Stimulated activated CD8-positive, alpha-beta memory T cell treated with anti-CD3 and anti-CD28 coated beads, Interleukin-4, amount 100 ng/mL, for 48 hours (primary cell): ENCODE results near the gene BCAS3.
"Not testable (repeated sequence)": the region's sequence is repeated elsewhere in the genome, so short reads cannot be mapped to it uniquely, and the experiment has no call there.

Source experiments
- DNase-seq: peaks from one replicate; pipeline ENCODE4 v3.0.0-alpha.2; 2020

BCAS3 gene

GRCh38 chr17:61420745-61421398 is 743.2 kb downstream of the BCAS3 start:
- no peak for DNase-seq

- no peak for DNase-seq
Measured at GRCh38 chr17:61421460-61421859, 743.8 kb downstream of the BCAS3 start.

GRCh38 chr17:61422116-61422799 is 744.6 kb downstream of the BCAS3 start:
- DNase-seq = no peak

DNA sequence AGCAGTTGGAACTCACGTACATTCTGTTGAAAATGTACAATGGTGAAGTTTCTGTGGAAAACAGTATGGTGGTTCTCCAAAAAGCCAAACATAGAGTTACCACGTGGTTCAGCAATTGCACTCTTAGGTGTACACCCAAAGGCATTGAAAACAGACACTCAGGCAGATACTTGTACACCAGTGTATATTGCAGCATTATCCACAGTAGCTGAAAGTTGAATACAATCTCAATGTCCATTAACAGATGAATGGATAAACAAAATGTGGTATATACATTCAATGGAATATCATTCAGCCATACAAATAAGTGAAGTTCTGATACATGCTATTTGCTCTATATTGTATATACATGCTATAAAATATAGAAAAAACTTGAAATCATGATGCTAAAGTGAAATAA is 745.2 kb downstream of the BCAS3 start:
- no peak for DNase-seq

- DNase-seq = no peak
Measured at GRCh38 chr17:61423967-61424649, 746.5 kb downstream of the BCAS3 start.

DNA sequence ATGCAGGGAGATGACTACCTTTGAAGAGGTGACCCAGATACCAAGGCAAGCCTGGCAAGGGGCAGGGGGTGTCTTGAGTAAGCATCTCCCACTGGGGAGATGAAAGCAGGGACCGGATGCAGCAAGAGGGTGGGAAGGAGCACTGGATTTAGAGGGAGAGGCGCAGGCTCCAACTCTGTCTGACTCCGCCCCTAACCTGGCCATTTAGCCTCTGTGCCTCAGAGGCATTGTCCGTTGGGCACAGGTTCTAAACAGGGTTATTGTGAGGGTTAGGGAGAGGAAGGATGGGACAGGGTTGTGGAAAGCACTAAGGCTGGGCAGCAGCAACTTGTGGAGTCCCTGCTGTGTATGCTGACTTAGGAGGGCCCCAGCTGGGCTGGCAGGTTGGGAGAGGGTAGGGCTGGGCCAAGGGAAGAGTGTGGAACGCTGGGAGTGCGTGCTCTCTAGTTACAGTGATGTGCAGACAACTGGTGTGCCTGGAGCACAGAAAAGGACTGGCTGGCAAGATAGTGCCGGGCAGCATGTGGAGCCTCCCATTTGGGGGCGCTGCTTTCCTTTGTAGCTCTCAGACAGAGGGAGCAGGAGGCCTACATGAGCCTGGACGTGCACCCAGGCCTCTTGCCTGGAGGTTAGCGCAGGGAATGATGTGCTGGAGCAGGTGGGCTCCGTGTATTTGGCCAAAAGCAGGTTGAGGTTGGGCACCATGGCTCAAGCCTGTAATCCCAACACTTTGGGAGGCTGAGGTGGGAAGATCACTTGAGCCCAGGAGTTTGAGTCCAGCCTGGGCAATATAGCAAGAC is 748.2 kb downstream of the BCAS3 start:
- DNase-seq = no peak

DNA sequence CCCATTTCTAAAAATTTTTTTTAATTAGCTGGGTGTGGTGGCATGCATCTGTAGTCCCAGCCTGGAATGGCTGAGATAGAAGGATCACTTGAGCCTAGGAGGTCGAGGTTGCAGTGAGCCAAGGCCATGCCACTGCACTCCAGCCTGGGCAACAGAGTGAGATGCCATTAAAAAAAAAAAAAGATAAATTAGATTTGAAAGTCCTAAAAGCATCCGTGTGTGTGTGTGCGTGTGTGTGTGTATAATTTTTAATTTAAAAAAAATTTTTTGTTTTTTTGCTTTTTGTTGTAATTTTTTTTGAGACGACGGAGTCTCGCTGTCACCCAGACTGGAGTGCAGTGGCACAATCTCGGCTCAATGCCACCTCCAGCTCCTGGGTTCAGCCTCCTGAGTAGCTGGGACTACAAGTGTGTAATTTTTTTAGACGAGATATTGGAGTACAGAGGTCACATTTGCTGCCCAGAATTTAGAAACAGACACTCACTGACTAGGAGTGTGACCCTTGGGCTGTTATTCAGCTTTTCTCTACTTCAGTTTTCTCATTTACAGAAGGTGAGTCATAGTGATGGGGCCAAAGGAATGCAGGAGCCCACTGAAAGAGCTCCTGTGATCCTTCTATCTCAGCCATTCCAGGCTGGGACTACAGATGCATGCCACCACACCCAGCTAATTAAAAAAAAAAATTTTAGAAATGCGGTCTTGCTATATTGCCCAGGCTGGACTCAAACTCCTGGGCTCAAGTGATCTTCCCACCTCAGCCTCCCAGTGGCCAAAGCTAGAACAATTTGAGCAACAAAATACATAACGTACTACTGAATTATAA is 749.0 kb downstream of the BCAS3 start:
- DNase-seq = no peak

- no peak for DNase-seq
Measured at GRCh38 chr17:61427567-61427966, 749.9 kb downstream of the BCAS3 start.

GRCh38 chr17:61429274-61429673 is 751.6 kb downstream of the BCAS3 start:
- no peak for DNase-seq

GRCh38 chr17:61429831-61430230 is 752.2 kb downstream of the BCAS3 start:
- DNase-seq = not testable (repeated sequence)

GRCh38 chr17:61431594-61432311 is 754.1 kb downstream of the BCAS3 start:
- DNase-seq = no peak

DNA sequence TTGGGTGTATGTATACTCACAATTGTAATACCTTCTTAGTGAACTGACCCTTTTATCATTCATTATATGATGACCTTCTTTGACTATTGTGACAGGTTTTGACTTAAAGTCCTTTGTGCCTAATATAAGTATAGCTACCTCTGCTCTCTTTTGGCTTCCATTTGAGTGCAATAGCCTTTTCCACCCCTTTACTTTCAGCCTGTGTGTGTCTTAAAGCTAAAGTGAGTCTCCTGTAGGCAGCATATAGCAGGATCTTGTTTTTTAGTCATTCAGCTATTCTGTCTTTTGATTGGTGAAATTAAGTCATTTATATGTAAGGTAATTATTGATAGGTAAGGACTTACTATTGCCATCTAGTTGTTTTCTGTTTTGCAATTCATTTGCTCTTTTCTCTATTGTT is 758.6 kb downstream of the BCAS3 start:
- no peak for DNase-seq

GRCh38 chr17:61436995-61437704 is 759.5 kb downstream of the BCAS3 start:
- no peak for DNase-seq

DNA sequence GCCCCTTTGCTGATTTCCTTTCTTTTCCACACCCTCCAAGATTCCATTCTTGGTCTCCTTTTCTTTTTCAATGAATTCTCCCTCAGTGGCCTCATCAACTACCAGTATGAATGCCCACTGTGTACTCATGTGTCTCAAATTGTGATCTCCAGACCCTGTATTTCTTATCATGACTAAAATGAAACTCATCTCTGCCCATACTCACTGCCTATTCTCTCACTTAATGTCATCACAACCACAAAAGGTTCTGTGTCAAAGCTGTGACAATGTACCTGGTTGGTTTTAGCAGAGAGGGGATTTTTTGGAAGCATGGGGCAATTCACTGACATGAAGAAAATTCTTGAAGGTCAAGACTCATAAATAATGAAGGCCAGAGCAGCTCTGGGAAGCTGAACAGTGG is 763.0 kb downstream of the BCAS3 start:
- no peak for DNase-seq

GRCh38 chr17:61441507-61441906 is 763.9 kb downstream of the BCAS3 start:
- DNase-seq = not testable (repeated sequence)

- DNase-seq = no peak
Measured at GRCh38 chr17:61442136-61442775, 764.6 kb downstream of the BCAS3 start.
